GM19468 (cell line): ENCODE data around the gene LPGAT1.
"Not testable (repeated sequence)": the region's sequence is repeated elsewhere in the genome, so short reads cannot be mapped to it uniquely, and the experiment has no call there.

ENCODE experiments used
- ATAC-seq: cut with Tn5 transposase; IDR thresholded peaks from one replicate; pipeline ENCODE4 v1.9.1; 2021; ENCODE audit warnings: mild to moderate bottlenecking, moderate library complexity, moderate number of reproducible peaks; ENCODE audit not compliant: unreplicated experiment; ENCODE audit errors: extremely low read depth

LPGAT1 gene

DNA sequence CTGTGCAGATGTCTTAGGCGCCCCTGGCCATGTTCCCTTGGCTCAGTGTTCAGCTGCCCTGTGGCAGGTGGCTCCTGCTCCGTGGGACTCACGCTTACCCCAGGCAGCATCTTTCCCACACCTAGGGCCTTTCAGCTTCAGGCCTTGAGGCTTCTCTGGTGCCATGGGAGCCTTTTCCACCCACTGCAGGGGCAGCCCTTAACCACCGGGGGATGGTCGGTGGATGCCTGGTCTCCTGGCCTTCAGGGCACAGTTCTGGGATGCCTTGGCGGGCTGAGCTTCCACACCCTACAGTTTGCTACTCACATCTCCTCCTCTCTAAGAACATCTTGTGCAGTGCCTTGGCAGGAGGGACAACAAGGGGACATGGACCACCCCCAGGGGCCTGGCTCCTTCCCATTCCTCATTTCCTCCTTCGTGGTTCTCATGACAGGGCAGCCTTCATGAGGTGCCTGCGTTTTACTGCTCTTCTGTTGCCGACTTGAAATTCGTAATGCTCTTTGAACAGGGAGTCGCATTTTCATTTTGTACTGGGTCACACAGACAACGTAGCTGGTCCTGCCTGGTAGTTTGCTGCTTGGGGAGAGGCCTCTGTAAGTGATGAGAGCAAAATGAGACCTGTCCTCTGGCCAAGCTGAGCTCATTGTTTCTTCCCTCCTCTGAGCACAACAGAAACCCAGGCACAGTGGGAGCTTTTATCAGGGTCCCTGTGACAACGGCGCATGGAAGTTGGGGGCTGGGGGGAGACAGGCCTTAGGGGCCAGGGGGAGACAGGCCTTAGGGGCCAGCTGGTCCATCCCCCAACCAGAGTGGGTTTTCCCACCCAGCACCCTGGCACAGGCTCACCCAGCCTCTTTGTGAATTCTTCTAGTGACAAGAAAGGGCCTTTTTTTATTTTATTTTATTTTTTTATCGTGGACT is 93.2 kb downstream of the LPGAT1 start:
- no peak for ATAC-seq

DNA sequence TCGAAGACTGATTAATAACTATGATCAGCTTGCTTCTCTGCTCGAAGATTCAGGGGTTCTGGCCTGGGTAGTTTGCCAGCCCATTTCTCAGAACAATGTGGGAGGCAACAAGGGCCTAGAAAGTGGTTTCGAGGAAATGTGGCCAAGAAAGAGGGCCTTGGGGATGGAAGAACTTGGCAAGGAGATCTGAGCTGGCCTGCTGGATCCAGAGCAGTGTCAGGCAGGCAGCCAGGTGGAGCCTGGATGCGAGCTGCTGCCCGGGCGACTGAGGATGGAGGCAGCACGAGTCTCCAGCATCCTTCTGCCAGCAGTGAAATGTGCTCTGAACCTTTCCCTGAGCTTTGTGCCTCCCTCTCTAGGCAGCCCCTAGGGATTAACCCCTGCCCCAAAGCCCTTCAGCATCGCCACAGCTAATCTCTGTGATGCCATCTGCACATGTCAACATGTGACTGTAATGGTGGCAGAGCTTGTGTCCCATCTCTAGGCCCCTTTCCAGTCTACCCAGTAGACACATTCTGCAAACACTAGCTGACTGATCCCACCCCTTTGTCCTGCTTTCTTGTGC is 94.1 kb downstream of the LPGAT1 start:
- no peak for ATAC-seq

DNA sequence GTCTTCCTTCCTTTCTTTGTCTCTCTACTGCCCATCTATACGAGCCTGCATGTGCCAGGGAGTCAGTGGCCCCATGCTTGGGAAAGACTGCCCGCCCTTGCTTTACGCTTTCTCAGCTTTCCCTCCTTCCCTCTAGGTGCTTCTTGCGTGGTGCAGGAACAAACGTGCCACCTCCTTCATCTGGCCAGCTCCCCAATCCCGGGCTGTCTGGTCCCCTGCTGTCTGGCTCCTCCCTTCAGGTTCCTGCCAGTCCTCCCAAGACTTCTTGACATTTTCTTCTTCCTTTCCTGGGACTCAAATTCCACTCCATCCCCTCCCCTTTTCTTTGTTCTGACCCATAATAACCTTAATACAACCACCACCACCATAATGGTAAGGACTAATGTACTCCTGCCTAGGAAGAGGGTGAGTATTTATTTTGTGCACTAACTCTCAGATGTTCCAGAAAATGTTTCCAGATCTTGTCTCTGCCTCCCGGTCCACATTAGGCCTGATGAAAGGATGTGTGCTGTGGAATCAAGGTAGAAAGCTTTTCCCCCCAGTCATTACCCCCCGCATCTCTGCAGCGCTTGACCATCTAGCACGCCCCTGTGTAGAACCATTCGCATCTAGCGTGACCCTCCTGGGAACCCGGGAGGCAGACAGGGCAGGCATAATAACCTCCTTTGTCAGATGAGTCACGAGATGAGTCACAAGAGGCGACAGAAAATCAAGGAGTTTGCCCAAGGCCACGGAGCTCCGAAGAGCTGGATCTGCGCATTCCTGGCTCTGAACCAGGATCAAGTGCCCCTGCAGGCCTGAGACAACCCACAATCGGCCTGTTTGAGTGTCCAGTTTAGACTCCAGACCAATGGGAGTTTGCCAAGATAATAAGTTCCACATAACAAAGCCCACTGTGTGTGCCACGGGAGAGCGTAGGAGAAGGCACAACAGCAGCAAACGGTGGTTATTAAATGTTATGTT is 95.1 kb downstream of the LPGAT1 start:
- ATAC-seq: no peak

DNA sequence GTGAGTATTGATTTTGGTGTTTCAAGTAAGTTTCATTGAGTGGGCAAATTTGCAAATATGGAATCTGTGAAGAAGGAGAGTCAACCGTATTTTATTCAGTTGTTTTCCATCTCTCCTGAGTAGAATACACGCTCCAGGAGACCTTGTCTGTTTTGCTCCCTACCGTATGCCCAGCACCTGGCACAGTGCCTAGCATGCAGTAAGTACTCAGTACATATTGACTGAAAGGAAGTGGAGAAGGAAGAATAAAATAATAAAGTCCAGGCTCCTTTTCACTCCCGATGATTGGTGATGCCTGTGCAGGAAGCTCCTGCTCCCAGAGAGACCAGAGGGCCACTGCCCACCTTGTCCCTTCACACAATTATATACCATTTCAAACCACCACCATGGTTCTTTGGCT is 95.8 kb downstream of the LPGAT1 start:
- ATAC-seq: no peak

DNA sequence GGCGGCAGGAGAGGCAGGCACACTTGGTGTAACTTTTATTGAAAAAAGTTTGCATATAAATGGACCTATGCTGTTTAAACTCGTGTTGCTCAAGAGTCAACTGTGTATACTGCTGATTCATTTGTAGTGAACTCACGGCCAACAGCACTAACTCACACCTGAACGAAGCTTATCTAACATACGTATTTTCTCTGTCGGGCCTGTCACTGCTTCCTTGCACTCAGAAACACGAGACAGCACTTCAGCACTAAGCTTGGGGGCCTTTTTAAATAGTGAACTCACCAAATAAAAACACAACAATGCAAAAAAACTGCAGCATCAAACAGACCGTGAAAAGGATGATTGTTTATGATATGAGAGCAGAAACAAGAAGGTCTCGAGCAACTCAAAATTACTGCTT is 96.2 kb downstream of the LPGAT1 start:
- no peak for ATAC-seq

DNA sequence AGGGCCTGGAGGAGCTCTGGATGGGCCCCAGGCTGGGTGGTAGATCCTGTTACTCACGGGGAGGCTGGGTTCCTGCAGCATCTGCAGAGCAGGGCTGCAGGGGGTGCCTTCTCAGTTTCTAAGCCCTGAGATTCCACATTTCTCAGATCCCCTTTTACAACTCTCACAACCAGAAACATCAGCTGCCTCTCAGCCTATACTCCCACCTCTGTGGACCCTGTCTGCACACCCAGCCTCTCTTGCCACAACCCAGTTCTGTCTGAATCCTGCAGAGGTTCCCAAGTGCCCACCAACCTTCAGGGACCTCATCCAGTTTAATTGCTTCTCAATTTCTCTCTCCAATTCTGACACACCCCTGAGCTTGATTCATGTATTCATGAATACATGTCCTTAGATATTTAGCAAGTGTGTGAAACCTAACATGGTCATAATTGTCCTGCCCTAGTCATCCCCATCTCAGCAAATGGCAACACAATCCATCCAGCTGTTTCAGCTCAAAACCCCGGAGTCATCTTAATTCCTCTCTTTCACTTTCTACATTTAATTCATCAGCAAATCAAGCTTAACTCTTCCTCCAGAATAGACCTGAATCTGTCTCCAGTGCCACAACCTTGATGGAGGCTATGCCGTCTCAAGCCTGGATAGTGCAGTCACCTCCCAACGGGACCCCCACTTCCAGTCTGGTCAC is 98.1 kb downstream of the LPGAT1 start:
- ATAC-seq: no peak

DNA sequence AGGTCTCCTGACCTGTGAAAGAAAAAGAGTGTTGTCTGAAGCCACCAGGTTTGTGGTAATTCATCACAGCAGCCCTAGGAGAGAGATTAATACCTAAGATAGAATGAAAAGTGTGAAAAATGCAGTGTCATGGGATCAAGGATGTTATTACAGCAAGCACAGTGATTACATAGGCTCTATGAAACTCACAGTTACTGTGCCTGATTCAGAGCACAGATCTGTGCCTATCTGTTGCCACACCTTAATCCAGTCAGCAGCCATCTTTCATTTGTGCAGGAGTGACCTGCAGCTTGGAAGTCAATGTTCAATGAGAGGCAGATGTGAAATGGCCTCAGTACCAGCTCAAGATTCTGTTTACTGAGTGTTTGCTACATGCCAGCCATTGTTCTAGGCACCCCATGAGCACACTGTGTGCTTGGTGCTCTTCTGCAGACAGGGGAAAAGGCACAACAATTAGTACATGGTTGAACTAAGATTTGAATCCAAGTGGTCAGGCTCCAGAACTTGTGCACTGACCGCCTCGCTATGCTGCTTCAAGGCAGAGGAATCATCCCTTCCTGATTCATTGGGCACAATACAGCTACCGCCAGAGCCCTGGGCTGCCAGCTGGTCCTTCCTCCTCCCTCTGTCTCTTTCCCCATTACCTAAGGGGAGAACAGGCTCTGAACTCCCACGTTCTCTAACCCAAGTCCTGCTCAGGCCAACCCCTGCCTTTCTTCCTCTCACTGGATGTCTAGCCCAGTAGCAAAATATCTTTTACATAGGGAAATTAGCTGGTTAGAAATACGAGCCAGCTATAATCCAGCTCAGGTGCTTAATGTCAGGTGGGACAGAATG is 98.9 kb downstream of the LPGAT1 start:
- ATAC-seq: no peak

DNA sequence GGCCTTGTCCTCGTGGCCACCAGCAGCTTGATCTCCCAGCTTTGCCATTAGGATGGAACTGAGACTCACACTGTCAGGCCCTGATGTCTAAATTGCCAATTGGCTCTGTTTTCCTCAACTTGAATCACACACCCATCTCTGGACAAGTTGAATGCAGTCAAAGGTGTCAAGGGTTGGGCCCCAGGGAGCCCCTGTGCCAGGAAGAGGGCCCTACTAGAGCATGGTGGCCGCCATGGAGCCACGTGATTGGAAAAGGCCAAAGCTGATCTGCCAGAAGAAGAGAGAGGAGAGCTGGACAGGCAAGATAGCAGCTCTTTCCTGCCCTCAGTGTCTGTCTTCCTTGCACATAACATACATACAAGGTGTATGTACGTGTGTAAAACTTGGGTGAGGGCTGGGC is 100.2 kb downstream of the LPGAT1 start:
- ATAC-seq: no peak

DNA sequence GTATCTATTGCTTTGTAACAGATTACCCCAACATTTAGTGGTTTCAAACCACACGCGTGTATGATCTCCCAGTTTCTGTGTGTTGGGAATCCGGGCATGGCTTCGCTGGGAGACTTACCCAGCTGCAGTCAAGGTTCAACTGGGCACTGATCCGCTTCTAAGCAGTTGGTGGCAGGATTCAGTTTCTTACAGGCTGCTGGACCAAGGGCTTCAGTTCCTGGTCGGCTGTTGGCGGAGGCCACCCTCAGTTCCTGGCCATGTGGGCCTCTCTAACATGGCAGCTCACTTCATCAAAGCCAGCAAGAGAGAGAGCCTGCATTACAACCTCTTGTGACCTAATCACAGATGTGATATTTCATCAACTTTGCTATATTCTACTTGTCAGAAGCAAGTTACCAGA is 101.3 kb downstream of the LPGAT1 start:
- ATAC-seq: no peak

DNA sequence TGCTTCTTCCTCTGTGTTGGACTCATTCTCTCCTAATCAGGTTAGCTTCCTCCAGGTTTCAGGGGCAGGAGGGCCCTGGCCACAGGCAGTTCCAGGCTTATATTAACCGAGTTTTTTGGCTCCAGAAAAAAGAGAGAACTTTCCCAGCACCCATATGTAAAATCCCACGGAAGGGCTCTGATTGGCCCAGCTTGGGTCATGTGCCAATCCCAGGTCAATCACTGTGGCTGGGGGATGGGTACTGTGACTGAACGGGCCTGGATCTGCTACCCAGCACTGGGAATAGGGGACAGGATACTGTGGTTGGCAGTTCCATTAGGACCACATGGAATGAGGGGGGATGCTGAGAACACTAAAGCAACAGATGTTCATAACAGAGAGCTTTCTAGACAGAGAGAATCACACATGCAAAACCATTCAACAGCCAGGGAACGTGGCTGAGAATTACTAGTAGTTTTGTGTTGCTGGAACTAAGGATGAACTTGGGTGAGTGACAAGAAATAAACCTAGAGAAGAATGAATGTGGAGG is 104.0 kb downstream of the LPGAT1 start:
- no peak for ATAC-seq

DNA sequence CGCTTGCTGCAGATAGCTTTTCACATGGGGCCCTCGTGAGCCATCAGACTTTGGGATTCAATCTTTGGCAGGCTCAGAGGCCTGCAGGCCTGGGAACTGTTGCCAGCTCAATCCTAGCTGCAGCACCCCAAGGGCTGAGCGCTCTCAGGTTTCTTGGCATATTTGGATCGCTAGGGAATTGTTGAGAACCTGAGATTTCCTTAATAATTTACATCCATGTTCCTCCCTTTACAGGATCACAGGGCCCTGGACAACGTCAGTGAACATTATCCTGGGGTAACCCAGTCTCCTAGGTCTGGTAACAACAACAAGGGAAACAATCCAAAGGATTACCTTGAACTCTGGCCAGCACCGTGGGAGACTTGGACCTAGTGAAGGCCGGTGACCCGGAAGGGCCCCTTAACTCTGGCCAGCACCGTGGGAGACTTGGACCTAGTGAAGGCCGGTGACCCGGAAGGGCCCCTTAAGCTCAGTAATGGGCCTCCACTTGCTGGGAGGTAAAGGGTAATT is 105.8 kb downstream of the LPGAT1 start:
- ATAC-seq: no peak

DNA sequence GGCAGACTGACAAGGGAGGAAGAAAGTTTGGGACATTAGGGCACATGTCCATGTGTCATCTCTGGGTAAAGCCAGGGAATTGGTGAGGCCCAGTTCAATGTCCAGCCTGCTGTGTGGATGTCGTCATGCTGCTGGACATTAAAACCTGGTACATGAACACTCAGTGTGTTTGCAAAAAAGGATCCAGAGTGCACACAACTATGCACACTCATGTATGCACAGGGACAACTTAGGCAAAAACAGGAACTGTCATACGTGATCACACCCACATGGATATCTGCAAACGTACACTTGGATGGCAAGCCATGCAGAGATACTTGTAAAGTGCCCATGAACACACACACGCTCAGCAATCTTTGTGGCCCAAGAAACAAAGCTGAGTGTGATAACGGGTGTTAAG is 107.3 kb downstream of the LPGAT1 start:
- ATAC-seq: no peak

DNA sequence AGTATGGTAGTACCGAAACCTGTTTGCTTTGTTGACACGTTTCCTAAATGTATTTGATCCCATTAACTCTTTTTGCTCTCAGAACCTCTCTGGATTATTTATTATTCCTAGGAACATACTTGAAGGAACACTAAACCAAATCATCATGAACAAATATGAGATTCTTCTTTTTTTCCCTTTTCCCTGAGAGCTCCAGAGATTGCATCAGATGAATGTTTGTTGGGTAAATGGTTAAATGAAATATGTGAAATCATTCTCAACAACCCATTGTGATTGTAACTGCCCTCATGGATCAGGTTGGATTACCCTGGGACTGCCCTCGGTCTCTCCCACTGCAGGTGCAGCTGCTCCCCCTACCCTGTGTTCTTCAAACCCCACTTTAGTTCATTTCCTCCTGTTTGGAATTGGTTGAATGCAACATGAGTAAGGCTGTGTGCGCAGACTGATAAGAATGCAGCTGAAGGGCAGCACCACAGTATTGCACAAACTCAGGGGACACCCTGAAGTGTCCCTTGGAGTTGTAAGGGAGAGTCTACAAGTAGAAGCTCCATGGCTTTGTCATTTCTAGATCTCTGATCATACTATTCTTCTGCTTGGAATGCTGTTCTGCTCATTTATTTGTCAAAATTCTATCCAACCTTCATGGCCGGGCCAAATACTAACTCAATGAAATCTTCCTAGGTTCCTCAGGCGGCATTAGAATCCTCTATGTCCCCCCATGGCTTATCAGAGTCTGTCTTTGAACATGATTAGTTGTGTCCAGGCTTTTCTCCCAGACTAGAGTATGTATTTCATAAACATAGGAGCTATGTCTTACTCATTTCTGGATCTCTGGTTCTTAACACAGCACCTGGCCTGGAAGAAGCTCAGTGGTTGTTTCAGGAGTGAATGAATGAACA is 108.0 kb downstream of the LPGAT1 start:
- ATAC-seq: no peak

DNA sequence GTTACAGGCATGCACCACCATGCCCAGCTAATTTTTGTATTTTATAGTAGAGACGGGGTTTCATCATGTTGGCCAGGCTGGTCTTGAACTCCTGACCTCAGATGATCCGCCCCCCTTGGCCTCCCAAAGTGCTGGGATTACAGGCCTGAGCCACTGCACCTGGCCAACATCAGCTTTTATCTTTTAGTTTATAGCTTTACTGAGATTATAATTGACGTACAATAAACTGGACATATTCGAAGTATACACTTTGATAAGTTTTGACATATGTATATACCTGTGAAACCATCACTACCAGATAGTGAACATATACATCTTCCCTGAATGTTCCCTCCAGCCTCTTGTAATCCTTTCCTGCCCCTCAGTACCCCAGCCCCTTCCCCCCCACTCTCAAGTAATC is 114.0 kb downstream of the LPGAT1 start:
- not testable (repeated sequence) for ATAC-seq

DNA sequence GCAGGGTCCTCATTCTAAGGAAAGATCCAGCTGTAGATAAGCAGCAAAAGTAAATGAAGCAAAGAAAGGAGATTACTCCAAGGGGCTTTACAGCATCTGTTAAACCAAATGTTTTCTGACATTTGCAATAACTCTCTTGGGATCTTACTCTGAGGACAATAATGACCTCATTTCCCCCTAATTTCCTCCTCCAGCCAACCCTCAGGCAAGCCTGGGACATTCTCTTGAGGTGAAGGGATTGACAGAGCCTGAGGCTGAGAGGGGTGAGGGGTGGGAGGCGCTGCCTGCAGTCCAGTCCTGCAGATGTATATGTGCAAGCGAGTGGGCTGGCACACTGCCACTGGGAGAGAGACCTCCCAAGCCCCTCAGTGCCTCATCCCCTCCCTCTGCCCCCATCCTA is 114.6 kb downstream of the LPGAT1 start:
- no peak for ATAC-seq

DNA sequence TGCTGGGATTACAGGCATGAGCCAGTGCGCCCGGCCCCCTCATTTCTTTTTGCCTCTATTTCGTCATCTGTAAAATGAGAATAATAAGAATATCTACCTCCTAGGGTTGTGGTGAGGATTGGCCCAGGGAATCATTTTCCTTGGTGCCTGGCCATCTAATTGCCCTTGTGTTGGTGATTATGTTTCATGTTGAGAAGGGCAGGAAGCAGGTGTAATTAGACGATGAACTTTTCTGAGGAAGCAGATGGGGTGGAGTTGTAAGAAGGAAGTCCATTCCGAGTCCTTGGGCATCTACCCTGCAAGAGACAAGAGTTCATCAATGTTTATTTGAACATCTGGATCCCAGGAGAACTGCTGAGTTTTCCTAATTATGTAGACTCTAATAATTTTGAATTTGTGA is 116.4 kb downstream of the LPGAT1 start:
- ATAC-seq: no peak

DNA sequence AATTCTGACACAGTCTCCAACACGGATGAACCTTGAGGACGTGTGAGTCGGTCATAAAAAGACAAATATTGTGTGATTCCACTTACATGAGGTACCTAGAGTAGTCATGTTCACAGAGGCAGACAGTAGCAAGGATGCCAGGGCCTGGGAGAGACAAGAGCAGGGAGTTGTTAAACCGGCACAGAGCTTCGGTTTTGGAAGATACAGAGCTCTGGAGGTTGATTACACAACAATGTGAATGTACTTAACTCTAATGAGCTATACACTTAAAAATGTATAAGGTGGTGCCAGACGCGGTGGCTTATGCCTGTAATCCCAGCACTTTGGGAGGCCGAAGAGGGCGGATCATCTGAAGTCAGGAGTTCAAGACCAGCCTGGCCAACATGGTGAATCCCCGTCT is 117.3 kb downstream of the LPGAT1 start:
- ATAC-seq: no peak

DNA sequence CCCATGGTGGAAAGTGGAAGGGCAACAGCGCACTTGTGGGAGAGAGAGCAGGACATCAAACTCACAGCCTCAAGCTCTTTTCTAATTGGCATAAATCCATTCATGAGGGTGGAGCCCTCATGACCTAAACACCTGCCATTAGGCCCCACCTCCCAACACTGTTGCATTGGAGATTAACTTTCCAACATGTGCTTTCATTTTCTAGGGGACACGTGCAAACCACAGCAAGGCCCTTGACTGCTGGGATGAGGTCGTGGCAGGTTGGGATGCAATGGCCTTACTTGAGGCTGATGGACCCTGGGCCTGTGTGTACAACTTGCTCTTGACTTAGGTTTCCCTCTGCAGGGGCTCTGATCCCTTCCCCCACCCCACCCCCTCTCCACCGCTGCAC is 119.3 kb downstream of the LPGAT1 start:
- no peak for ATAC-seq
